ENCODE data around the gene PPY. TPM values are rescaled to one million over a fixed set of nuclear protein-coding genes. Genes with fewer than 3 reads are reported as not detected.
A peak's percentile ranks its signal among the peaks of the same experiment; 100 is the strongest.

The PPY gene
- total RNA-seq, 1 donor from 2014 or later: not detected

DNA sequence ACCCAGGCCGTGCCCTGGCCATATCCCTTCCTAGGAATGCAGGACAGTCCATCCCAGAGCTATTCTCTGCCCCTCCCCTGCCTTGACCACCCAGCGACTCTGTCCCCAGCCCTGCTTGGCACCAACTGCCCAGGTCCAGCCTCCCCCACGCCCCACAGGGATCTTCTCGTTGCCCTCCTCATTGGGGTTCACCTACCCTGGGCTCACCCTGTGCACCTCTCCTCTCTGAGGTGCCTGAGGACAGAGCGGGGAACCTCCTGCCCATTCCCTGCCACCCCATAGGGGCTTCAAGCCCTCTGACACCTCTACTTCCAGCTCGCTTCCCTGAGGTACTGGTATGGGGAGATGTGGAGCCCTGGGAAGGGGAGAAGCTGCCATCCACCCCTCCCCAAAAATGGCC is 28.7 kb downstream of the PPY start:
- Mint-ChIP-seq H3K4me1 (no peaks in the 10 kb centered on the region), H3K4me3 (no peak overlapping the region), H3K27me3 (ENCODE audit: low read depth) (peaks cover 15% of the 10 kb centered on the region), H3K9me3 (no peaks in the 10 kb centered on the region), H3K36me3 (ENCODE audit: low read depth) (no peaks in the 10 kb centered on the region), H3K27ac (ENCODE audit: unreplicated experiment) (no peak overlapping the region)
- no peak for DNase-seq (ENCODE audit: low read depth, low spot score)
- TF ChIP-seq, protein P1, sequence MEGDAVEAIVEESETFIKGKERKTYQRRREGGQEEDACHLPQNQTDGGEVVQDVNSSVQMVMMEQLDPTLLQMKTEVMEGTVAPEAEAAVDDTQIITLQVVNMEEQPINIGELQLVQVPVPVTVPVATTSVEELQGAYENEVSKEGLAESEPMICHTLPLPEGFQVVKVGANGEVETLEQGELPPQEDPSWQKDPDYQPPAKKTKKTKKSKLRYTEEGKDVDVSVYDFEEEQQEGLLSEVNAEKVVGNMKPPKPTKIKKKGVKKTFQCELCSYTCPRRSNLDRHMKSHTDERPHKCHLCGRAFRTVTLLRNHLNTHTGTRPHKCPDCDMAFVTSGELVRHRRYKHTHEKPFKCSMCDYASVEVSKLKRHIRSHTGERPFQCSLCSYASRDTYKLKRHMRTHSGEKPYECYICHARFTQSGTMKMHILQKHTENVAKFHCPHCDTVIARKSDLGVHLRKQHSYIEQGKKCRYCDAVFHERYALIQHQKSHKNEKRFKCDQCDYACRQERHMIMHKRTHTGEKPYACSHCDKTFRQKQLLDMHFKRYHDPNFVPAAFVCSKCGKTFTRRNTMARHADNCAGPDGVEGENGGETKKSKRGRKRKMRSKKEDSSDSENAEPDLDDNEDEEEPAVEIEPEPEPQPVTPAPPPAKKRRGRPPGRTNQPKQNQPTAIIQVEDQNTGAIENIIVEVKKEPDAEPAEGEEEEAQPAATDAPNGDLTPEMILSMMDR (conservative IDR thresholded peaks at IDR 0.05): no peak

DNA sequence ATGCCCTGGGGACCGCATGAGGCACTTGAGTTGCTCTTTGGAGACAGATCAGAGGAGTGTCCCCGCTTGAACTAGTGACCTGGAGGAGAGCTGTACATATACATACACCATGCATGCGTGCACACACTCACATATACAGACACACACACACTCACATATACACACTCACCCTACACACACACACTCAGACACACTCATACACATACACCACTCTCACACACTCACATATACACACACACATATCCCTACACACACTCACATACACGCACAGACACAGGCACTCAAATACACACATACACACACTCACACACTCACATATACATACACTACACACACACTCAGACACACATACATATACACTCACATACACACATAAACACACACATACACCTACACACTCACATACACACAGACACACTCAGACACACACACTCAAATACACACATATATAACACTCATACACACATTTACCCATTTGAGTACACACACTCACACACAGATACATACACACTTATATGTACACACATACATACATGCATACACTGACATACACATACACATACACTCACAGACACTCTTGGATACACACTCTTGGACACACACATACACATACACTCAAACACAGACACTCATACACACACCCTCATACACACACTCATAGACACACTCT is 29.5 kb downstream of the PPY start:
- DNase-seq (ENCODE audit: low read depth, low spot score): no peak
- Mint-ChIP-seq H3K4me3 (no peak overlapping the region), H3K27ac (ENCODE audit: unreplicated experiment) (no peak overlapping the region), H3K36me3 (ENCODE audit: low read depth) (no peaks in the 10 kb centered on the region), H3K9me3 (no peaks in the 10 kb centered on the region), H3K4me1 (peaks cover 6% of the 10 kb centered on the region), H3K27me3 (ENCODE audit: low read depth) (peaks cover 20% of the 10 kb centered on the region)
- TF ChIP-seq, protein P1 (conservative IDR thresholded peaks at IDR 0.05): no peak

DNA sequence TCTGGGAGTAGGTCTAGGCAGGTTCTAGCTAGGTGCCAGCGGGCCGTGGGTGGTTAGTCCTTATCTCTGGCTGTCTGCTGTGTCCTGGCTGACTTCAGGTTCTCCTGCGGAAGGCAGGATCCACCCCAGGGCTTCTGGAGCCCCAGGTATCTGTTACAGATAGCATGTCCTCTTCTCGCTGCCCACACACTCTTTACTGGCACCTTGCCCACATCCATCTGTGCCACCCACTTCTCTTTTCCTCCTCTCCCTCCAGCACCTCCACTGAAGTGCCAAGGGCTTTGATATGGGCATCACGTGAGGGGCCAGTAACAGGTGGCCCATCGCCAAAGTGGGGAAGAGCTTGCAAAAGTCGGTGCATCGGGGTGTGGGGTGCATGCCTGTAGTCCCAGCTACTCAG is 30.4 kb downstream of the PPY start:
- Mint-ChIP-seq H3K9me3 (no peaks in the 10 kb centered on the region), H3K4me3 (no peak overlapping the region), H3K27me3 (ENCODE audit: low read depth) (peaks cover 20% of the 10 kb centered on the region), H3K27ac (ENCODE audit: unreplicated experiment) (no peak overlapping the region), H3K36me3 (ENCODE audit: low read depth) (no peaks in the 10 kb centered on the region), H3K4me1 (peaks cover 8% of the 10 kb centered on the region)
- TF ChIP-seq, protein P1 (conservative IDR thresholded peaks at IDR 0.05): no peak
- no peak for DNase-seq (ENCODE audit: low read depth, low spot score)

DNA sequence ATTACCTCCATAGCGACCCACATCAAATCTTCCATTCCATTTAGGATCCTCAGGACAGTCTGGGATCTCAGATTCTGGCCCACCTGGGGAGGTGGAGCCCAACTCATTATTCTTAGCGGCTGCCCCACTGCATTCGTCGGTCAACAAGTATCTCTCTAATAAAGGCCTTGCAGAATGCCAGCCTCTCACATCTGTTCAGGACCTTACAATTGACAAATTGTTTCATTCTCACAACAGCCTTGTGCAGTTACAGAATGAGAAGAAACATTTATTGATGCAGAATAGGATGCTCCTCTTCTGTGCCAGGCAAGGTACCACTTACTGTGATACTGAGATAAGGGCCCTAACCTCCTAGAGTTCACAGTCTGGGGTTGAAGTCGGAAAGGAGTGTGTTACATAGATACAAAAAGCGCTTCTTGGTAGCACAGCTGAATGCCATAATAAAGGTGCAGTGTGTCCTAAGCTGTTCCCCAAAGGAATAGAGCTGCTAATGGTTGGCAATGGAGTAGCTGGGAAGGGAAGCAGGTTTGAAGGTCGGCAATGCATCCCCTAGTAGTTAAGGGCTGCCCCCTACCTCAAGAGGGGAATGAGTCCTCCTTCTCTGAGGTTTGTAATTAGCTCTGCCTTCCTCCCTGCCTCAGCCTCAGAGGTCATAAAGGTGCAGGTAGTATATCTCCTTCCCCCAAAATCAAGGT is 32.6 kb downstream of the PPY start:
- H3K27ac Mint-ChIP-seq (ENCODE audit: unreplicated experiment): no peak overlapping the region
- H3K36me3 Mint-ChIP-seq (ENCODE audit: low read depth): no peaks in the 10 kb centered on the region
- H3K9me3 Mint-ChIP-seq: no peaks in the 10 kb centered on the region
- no peak for DNase-seq (ENCODE audit: low read depth, low spot score)
- H3K4me3 Mint-ChIP-seq: peak overlapping the region; percentile 50
- peaks cover 19% of the 10 kb centered on the region for H3K27me3 Mint-ChIP-seq (ENCODE audit: low read depth)
- H3K4me1 Mint-ChIP-seq: peaks cover 23% of the 10 kb centered on the region
- TF ChIP-seq, protein P1 (conservative IDR thresholded peaks at IDR 0.05): no peak

DNA sequence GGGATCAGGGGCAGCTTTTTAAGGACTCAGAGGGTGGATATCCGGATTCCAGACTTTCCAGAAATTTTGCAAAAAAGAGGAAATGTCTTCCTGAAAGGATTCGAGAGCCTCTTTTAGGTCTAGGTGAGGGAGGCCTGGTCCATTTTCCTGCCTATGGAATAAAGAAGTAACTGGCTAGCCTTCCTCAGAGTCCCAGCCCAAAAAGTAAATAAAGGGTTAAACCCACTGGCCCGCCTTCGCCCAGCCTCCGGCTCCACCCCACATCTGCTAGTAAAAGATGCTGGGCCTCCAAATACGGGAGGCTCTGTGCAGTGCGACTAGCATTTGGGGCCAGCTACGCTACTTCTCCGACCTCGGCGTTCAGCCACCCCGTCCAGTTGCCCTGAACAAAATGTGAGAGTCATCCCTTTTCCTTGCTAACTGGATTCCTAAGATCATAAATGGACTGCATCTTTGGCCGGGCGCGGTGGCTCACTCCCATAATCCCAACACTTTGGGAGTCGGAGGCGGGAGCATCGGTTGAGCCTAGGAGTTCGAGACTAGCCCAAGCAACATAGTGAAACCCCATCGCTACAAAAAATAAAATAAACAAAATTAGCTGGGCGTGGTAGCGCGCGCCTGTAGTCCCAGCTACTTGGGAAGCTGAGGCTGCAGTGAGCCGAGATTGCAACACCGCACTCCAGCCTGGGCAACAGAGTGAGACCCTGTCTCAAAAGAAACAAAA is 34.1 kb downstream of the PPY start:
- Mint-ChIP-seq H3K9me3 (no peaks in the 10 kb centered on the region), H3K27ac (ENCODE audit: unreplicated experiment) (no peak overlapping the region), H3K36me3 (ENCODE audit: low read depth) (no peaks in the 10 kb centered on the region), H3K4me3 (peak overlapping the region; percentile 86), H3K4me1 (peaks cover 23% of the 10 kb centered on the region), H3K27me3 (ENCODE audit: low read depth) (peaks cover 19% of the 10 kb centered on the region)
- TF ChIP-seq, protein P1 (conservative IDR thresholded peaks at IDR 0.05): no peak
- peak; percentile 59 for DNase-seq (ENCODE audit: low read depth, low spot score)

Measured in neural crest cell (in vitro differentiated cells).